Measurements from ENCODE around the gene ZFYVE16. TPM values are rescaled to one million over a fixed set of nuclear protein-coding genes. Genes with fewer than 3 reads are reported as not detected.

The ZFYVE16 gene
- total and polyA plus RNA-seq, 10 of the 15 experiments (the other 5 are each of a cell fraction or from before 2014, with no cell fraction given) = 2.9 to 11.2 (median 7.8) TPM

DNA sequence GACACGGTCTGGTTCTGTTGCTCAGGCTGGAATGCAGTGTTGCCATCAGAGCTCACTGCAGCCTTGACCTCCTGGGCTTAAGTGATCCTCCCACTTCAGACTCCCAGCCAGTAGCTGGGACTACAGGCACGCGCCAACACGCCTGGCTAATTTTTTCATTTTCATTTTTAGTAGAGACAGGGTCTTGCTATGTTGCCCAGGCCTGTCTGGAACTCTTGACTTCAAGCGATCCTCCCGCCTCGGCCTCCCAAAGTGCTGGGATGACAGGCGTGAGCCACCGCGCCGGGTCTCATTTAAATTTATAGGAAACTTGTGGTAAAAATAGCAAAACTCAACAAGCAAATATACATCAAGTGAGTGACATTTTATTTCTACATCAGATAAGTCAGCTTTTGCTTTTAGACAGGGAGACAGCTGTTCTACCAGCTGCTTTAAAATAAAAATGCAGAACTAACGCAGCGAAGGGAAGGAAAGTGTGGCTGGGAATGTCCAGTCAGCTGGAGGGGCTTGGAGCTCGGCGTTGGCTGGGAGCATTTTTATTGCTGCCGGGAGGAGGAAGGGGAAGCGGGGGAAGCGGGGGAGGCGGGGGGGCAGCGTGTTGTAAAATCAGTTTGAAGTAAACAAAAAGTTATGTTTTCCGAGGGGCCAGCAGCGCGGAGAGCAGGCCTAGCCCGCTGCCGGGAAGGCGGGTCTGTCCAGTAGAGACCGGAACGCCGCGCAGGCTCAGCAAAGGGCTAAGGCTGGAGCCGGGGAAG lies 707 bp upstream of the ZFYVE16 start (continued):
- TF ChIP-seq, protein P1, sequence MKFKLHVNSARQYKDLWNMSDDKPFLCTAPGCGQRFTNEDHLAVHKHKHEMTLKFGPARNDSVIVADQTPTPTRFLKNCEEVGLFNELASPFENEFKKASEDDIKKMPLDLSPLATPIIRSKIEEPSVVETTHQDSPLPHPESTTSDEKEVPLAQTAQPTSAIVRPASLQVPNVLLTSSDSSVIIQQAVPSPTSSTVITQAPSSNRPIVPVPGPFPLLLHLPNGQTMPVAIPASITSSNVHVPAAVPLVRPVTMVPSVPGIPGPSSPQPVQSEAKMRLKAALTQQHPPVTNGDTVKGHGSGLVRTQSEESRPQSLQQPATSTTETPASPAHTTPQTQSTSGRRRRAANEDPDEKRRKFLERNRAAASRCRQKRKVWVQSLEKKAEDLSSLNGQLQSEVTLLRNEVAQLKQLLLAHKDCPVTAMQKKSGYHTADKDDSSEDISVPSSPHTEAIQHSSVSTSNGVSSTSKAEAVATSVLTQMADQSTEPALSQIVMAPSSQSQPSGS (IDR thresholded peaks at IDR 0.05; ENCODE audit: low read length) = no peak
- no peak for TF ChIP-seq NR2C1 (IDR thresholded peaks at IDR 0.05)
- TF ChIP-seq, protein P2, sequence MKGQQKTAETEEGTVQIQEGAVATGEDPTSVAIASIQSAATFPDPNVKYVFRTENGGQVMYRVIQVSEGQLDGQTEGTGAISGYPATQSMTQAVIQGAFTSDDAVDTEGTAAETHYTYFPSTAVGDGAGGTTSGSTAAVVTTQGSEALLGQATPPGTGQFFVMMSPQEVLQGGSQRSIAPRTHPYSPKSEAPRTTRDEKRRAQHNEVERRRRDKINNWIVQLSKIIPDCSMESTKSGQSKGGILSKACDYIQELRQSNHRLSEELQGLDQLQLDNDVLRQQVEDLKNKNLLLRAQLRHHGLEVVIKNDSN (IDR thresholded peaks at IDR 0.05; ENCODE audit: borderline replicate concordance, extremely low read length, insufficient read depth, low read depth, low read length) = no peak
- TF ChIP-seq EED (IDR thresholded peaks at IDR 0.05; ENCODE audit: low read depth) = no peak
- no peak for TF ChIP-seq ASH2L (IDR thresholded peaks at IDR 0.05; ENCODE audit: borderline replicate concordance, low read depth)
- no peak for TF ChIP-seq SIX5 (IDR thresholded peaks at IDR 0.05; ENCODE audit: low read depth, low read length, severe bottlenecking)
- TF ChIP-seq, protein P3, sequence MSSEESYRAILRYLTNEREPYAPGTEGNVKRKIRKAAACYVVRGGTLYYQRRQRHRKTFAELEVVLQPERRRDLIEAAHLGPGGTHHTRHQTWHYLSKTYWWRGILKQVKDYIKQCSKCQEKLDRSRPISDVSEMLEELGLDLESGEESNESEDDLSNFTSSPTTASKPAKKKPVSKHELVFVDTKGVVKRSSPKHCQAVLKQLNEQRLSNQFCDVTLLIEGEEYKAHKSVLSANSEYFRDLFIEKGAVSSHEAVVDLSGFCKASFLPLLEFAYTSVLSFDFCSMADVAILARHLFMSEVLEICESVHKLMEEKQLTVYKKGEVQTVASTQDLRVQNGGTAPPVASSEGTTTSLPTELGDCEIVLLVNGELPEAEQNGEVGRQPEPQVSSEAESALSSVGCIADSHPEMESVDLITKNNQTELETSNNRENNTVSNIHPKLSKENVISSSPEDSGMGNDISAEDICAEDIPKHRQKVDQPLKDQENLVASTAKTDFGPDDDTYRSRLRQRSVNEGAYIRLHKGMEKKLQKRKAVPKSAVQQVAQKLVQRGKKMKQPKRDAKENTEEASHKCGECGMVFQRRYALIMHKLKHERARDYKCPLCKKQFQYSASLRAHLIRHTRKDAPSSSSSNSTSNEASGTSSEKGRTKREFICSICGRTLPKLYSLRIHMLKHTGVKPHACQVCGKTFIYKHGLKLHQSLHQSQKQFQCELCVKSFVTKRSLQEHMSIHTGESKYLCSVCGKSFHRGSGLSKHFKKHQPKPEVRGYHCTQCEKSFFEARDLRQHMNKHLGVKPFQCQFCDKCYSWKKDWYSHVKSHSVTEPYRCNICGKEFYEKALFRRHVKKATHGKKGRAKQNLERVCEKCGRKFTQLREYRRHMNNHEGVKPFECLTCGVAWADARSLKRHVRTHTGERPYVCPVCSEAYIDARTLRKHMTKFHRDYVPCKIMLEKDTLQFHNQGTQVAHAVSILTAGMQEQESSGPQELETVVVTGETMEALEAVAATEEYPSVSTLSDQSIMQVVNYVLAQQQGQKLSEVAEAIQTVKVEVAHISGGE (CRISPR knock-in tag; IDR thresholded peaks at IDR 0.05) = no peak
- TF ChIP-seq, protein P4, sequence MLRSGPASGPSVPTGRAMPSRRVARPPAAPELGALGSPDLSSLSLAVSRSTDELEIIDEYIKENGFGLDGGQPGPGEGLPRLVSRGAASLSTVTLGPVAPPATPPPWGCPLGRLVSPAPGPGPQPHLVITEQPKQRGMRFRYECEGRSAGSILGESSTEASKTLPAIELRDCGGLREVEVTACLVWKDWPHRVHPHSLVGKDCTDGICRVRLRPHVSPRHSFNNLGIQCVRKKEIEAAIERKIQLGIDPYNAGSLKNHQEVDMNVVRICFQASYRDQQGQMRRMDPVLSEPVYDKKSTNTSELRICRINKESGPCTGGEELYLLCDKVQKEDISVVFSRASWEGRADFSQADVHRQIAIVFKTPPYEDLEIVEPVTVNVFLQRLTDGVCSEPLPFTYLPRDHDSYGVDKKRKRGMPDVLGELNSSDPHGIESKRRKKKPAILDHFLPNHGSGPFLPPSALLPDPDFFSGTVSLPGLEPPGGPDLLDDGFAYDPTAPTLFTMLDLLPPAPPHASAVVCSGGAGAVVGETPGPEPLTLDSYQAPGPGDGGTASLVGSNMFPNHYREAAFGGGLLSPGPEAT (IDR thresholded peaks at IDR 0.05; ENCODE audit: low read depth) = no peak
- TF ChIP-seq POLR2AphosphoS2 (IDR thresholded peaks at IDR 0.05; ENCODE audit: low read depth, low read length) = no peak
- no peak for TF ChIP-seq RAD51 (IDR thresholded peaks at IDR 0.05)
- no peak for TF ChIP-seq RELA (IDR thresholded peaks at IDR 0.05; ENCODE audit: borderline replicate concordance, partially characterized antibody)
- no peak for TF ChIP-seq SRF (IDR thresholded peaks at IDR 0.05; ENCODE audit: low read depth in 2 of 2, low read length in 2 of 2)
- TF ChIP-seq ZNF217 (IDR thresholded peaks at IDR 0.05) = 0 out of 2 replicates have a peak, but pooled peaks have one; percentile 46
- TF ChIP-seq MYC (IDR thresholded peaks at IDR 0.05; ENCODE audit: insufficient read depth, insufficient read length, insufficient replicate concordance, low read length, severe bottlenecking) = no peak
- TF ChIP-seq HDAC6 (IDR thresholded peaks at IDR 0.05; ENCODE audit: unreplicated experiment) = no peak
- TF ChIP-seq, protein P5, sequence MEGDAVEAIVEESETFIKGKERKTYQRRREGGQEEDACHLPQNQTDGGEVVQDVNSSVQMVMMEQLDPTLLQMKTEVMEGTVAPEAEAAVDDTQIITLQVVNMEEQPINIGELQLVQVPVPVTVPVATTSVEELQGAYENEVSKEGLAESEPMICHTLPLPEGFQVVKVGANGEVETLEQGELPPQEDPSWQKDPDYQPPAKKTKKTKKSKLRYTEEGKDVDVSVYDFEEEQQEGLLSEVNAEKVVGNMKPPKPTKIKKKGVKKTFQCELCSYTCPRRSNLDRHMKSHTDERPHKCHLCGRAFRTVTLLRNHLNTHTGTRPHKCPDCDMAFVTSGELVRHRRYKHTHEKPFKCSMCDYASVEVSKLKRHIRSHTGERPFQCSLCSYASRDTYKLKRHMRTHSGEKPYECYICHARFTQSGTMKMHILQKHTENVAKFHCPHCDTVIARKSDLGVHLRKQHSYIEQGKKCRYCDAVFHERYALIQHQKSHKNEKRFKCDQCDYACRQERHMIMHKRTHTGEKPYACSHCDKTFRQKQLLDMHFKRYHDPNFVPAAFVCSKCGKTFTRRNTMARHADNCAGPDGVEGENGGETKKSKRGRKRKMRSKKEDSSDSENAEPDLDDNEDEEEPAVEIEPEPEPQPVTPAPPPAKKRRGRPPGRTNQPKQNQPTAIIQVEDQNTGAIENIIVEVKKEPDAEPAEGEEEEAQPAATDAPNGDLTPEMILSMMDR (IDR thresholded peaks at IDR 0.05 in 2 of 3, conservative IDR thresholded peaks at IDR 0.05 in 1 of 3; ENCODE audit: control insufficient read depth in 2 of 3, extremely low read depth in 1 of 3, insufficient read depth in 1 of 3, low read depth in 3 of 3, low read length in 3 of 3) = no peak
- peak; percentile 82; the same call in 1 of the 2 replicates for TF ChIP-seq PML (IDR thresholded peaks at IDR 0.05; ENCODE audit: low read length)
- TF ChIP-seq, protein P6, sequence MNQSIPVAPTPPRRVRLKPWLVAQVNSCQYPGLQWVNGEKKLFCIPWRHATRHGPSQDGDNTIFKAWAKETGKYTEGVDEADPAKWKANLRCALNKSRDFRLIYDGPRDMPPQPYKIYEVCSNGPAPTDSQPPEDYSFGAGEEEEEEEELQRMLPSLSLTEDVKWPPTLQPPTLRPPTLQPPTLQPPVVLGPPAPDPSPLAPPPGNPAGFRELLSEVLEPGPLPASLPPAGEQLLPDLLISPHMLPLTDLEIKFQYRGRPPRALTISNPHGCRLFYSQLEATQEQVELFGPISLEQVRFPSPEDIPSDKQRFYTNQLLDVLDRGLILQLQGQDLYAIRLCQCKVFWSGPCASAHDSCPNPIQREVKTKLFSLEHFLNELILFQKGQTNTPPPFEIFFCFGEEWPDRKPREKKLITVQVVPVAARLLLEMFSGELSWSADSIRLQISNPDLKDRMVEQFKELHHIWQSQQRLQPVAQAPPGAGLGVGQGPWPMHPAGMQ (IDR thresholded peaks at IDR 0.05; ENCODE audit: borderline replicate concordance) = no peak
